Activated CD4-positive, alpha-beta memory T cell treated with anti-CD3 and anti-CD28 coated beads for 36 hours (primary cell): ENCODE measurements around the gene C2orf81. TPM values are rescaled to one million over a fixed set of nuclear protein-coding genes. Genes with fewer than 3 reads are reported as not detected.

Experiments used
- CTCF ChIA-PET: fragments of 350-600 bp; sonication (Branson Sonifier 250); formaldehyde crosslinking; loops from one replicate; lab custom pipeline; 2021; ENCODE audit warnings: antibody characterized with exemption, inconsistent platforms; lab: Charles Lee
- POLR2A ChIA-PET: fragments of 350-600 bp; sonication (Branson Sonifier 250); formaldehyde crosslinking; loops from one replicate; lab custom pipeline; 2021; ENCODE audit warnings: antibody characterized with exemption; lab: Charles Lee
- DNase-seq: peaks from one replicate; pipeline ENCODE4 v3.0.0-alpha.2; 2020
- H3K27ac Mint-ChIP-seq: one replicate; pipeline ENCODE4 v1.8.0; 2021; ENCODE audit warnings: mixed read lengths
- H3K27me3 Mint-ChIP-seq: one replicate; pipeline ENCODE4 v1.8.0; 2021; ENCODE audit warnings: mixed read lengths
- H3K36me3 Mint-ChIP-seq: one replicate; pipeline ENCODE4 v1.8.0; 2021; ENCODE audit warnings: mixed read lengths
- H3K4me1 Mint-ChIP-seq: one replicate; pipeline ENCODE4 v1.8.0; 2021; ENCODE audit warnings: low read depth, mixed read lengths
- H3K4me3 Mint-ChIP-seq: one replicate; pipeline ENCODE4 v1.8.0; 2021; ENCODE audit warnings: mild to moderate bottlenecking, mixed read lengths
- H3K9me3 Mint-ChIP-seq: one replicate; pipeline ENCODE4 v1.8.0; 2021; ENCODE audit warnings: mixed read lengths
- intact Hi-C: fragments of 100-400 bp; cut with micrococcal nuclease; formaldehyde crosslinking; loops from one replicate; pipeline ENCODE4 v1.15.1; 2023
- total RNA-seq, 2 experiments: library from RNA; stranded (reverse); gene quantifications; one replicate each; pipeline ENCODE4 v1.2.3, GENCODE V29; 2021

Gene C2orf81
- total RNA-seq, 2 experiments from 2014 or later = 2.4 to 2.8 TPM

GRCh38 chr2:74367789-74368188, 53.6 kb downstream of the C2orf81 start:
- Mint-ChIP-seq H3K27me3 (no peaks in the 10 kb centered on the region), H3K36me3 (peaks cover 40% of the 10 kb centered on the region), H3K9me3 (no peaks in the 10 kb centered on the region), H3K4me3 (no peak overlapping the region), H3K4me1 (no peaks in the 10 kb centered on the region), H3K27ac (no peak overlapping the region)
- POLR2A ChIA-PET = no interaction called here
- CTCF ChIA-PET = interaction anchor here (1.4 kb wide), 1 partner anchor 118 kb away, joined by 3 read pairs; no protein-coding TSS in a partner anchor
- DNase-seq = no peak
- intact Hi-C loops = no loop called here

GRCh38 chr2:74366036-74366435, 55.4 kb downstream of the C2orf81 start:
- H3K4me1 Mint-ChIP-seq = no peaks in the 10 kb centered on the region
- peaks cover 44% of the 10 kb centered on the region for H3K36me3 Mint-ChIP-seq
- H3K27me3 Mint-ChIP-seq = no peaks in the 10 kb centered on the region
- ChIA-PET POLR2A (no interaction called here), CTCF (interaction anchor here (1.6 kb wide), 1 partner anchor 31 kb away, joined by 5 read pairs; no protein-coding TSS in a partner anchor)
- intact Hi-C loops = no loop called here
- no peaks in the 10 kb centered on the region for H3K9me3 Mint-ChIP-seq
- no peak for DNase-seq
- no peak overlapping the region for H3K27ac Mint-ChIP-seq
- no peak overlapping the region for H3K4me3 Mint-ChIP-seq

DNA sequence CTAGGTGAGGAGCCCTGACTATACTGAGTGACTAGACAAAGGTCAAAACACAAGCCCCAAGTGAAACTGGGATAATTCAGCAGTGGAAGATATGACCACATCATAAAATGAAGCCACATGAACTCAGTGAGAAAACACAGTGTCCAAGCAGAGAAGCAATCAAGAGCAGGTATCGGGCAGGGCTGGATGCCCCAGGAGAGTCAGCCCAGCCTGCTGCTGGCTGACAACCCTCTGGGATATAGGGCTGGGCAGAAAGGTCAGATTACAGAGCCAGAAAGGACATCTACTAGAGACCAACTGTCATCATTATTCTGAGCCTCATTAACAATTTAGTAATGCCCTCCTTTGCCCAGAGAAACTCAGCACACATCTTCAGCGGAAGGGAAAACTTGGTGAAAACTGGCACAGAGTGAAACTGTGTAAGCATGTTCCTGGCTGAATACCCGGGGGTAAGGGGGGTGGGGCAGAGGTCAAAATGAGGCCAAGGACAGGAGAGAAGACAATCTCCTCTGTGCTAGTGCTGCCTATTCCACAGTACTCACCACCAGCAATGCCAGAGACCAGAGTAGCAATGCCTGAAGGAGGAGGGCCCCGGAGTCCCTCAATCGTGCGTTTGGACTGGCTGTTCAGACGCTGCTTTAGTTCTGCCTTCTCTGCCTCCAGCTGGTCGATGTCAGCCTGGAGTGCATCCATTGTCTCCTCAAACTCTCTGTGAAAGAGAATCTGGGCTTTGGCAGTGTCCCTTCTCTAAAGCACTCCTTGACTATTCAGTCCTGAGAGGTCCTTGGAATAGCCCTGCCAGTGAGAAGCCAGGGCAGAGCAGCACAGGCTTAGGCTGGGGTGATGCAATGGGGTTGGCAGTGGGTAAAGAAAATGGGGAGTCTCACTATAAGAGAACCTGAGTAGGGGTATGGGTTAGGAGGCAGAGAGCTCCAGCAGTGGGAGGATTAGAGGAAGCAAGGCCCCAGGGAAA, 56.6 kb downstream of the C2orf81 start:
- ChIA-PET CTCF (interaction anchor here (0.8 to 1.6 kb wide), 2 partner anchors 30 kb away, joined by 3 to 5 read pairs; no protein-coding TSS in a partner anchor), POLR2A (no interaction called here)
- no peak overlapping the region for H3K27ac Mint-ChIP-seq
- no peak overlapping the region for H3K4me3 Mint-ChIP-seq
- H3K27me3 Mint-ChIP-seq = no peaks in the 10 kb centered on the region
- intact Hi-C loops = no loop called here
- DNase-seq = no peak
- H3K9me3 Mint-ChIP-seq = no peaks in the 10 kb centered on the region
- H3K36me3 Mint-ChIP-seq = peaks cover 35% of the 10 kb centered on the region
- H3K4me1 Mint-ChIP-seq = no peaks in the 10 kb centered on the region

Other genes with a start within 250 kb of the C2orf81 start
- gene MOB1A, start 242.7 kb downstream of the C2orf81 start, total RNA-seq = 100 to 1,000 TPM; 159 to 170 TPM
- gene MTHFD2, start 223.0 kb downstream of the C2orf81 start, total RNA-seq = 100 to 1,000 TPM; 518 to 525 TPM
- 1 to 10 TPM; 2.9 to 3.1 TPM for gene SLC4A5, start 78.2 kb downstream of the C2orf81 start, total RNA-seq
- gene DCTN1, start 41.3 kb downstream of the C2orf81 start, total RNA-seq = 10 to 100 TPM; 75.6 to 79.5 TPM
- gene WDR54, start 111 bp upstream of the C2orf81 start, total RNA-seq = 100 to 1,000 TPM; 101 TPM
- 1 to 10 TPM; 1.4 to 1.6 TPM for gene RTKN, start 20.3 kb upstream of the C2orf81 start, total RNA-seq
- gene INO80B, start 33.5 kb upstream of the C2orf81 start, total RNA-seq = 10 to 100 TPM; 32.8 to 35.0 TPM
- gene WBP1, start 36.8 kb upstream of the C2orf81 start, total RNA-seq = 10 to 100 TPM; 32.9 to 35.9 TPM
- gene MOGS, start 43.8 kb upstream of the C2orf81 start, total RNA-seq = 10 to 100 TPM; 56.5 to 58.2 TPM
- 100 to 1,000 TPM; 117 to 121 TPM for gene MRPL53, start 51.1 kb upstream of the C2orf81 start, total RNA-seq
- gene CCDC142, start 61.4 kb upstream of the C2orf81 start, total RNA-seq = 10 to 100 TPM; 10.1 to 10.8 TPM
- gene TTC31, start 61.5 kb upstream of the C2orf81 start, total RNA-seq = 10 to 100 TPM; 27.3 to 29.1 TPM
- under 1 TPM; 0.52 to 0.63 TPM for gene LBX2, start 78.0 kb upstream of the C2orf81 start, total RNA-seq
- 10 to 100 TPM; 22.6 to 26.0 TPM for gene PCGF1, start 86.1 kb upstream of the C2orf81 start, total RNA-seq
- under 1 TPM; 0.52 to 0.94 TPM for gene TLX2, start 92.8 kb upstream of the C2orf81 start, total RNA-seq
- under 1 TPM; 0.33 to 0.56 TPM for gene DQX1, start 104.6 kb upstream of the C2orf81 start, total RNA-seq
- 10 to 100 TPM; 92.1 to 98.0 TPM for gene AUP1, start 108.1 kb upstream of the C2orf81 start, total RNA-seq
- 10 to 100 TPM; 70.6 to 72.3 TPM for gene HTRA2, start 108.3 kb upstream of the C2orf81 start, total RNA-seq
- gene LOXL3, start 132.3 kb upstream of the C2orf81 start, total RNA-seq = 1 to 10 TPM in 1 of 2 experiments, under 1 TPM in 1; 0.90 to 1.1 TPM
- 10 to 100 TPM; 23.1 to 24.5 TPM for gene DOK1, start 133.1 kb upstream of the C2orf81 start, total RNA-seq
- gene M1AP, start 226.7 kb upstream of the C2orf81 start, total RNA-seq = not detected
- gene SEMA4F, start 232.6 kb upstream of the C2orf81 start, total RNA-seq = 1 to 10 TPM; 7.7 to 7.9 TPM